Measurements from ENCODE around the gene TMPRSS9. TPM values are rescaled to one million over a fixed set of nuclear protein-coding genes. Genes with fewer than 3 reads are reported as not detected.

Gene TMPRSS9
- total RNA-seq, 2 experiments from 2014 or later = not detected

GRCh38 chr19:2338055-2338615, 21.9 kb upstream of the TMPRSS9 start:
- no peak overlapping the region for H3K4me3 Mint-ChIP-seq
- H3K27me3 Mint-ChIP-seq (ENCODE audit: low read depth) = no peaks in the 10 kb centered on the region
- H3K36me3 Mint-ChIP-seq (ENCODE audit: low read depth) = peaks cover 14% of the 10 kb centered on the region
- ATAC-seq (no peak), DNase-seq (no peak)
- POLR2A ChIA-PET = no interaction called here
- CTCF ChIA-PET = no interaction called here
- no peaks in the 10 kb centered on the region for H3K9me3 Mint-ChIP-seq (ENCODE audit: insufficient read depth)
- H3K4me1 Mint-ChIP-seq (ENCODE audit: low read depth) = peaks cover 9% of the 10 kb centered on the region
- no peak overlapping the region for H3K27ac Mint-ChIP-seq

GRCh38 chr19:2338751-2339643, 21.1 kb upstream of the TMPRSS9 start:
- DNase-seq (no peak), ATAC-seq (no peak)
- Mint-ChIP-seq H3K4me3 (no peak overlapping the region), H3K27ac (no peak overlapping the region), H3K36me3 (ENCODE audit: low read depth) (peaks cover 14% of the 10 kb centered on the region), H3K27me3 (ENCODE audit: low read depth) (no peaks in the 10 kb centered on the region), H3K4me1 (ENCODE audit: low read depth) (peaks cover 2% of the 10 kb centered on the region), H3K9me3 (ENCODE audit: insufficient read depth) (no peaks in the 10 kb centered on the region)
- POLR2A ChIA-PET = no interaction called here
- CTCF ChIA-PET = no interaction called here

GRCh38 chr19:2339644-2340310, 20.3 kb upstream of the TMPRSS9 start:
- Mint-ChIP-seq H3K4me3 (no peak overlapping the region), H3K4me1 (ENCODE audit: low read depth) (peaks cover 2% of the 10 kb centered on the region), H3K36me3 (ENCODE audit: low read depth) (peaks cover 10% of the 10 kb centered on the region), H3K9me3 (ENCODE audit: insufficient read depth) (no peaks in the 10 kb centered on the region), H3K27ac (no peak overlapping the region), H3K27me3 (ENCODE audit: low read depth) (no peaks in the 10 kb centered on the region)
- ChIA-PET POLR2A (no interaction called here), CTCF (no interaction called here)
- ATAC-seq = no peak
- DNase-seq = no peak

- H3K27me3 Mint-ChIP-seq (ENCODE audit: low read depth) = no peaks in the 10 kb centered on the region
- CTCF ChIA-PET = no interaction called here
- ATAC-seq (no peak), DNase-seq (no peak)
- H3K27ac Mint-ChIP-seq = no peak overlapping the region
- peaks cover 9% of the 10 kb centered on the region for H3K36me3 Mint-ChIP-seq (ENCODE audit: low read depth)
- POLR2A ChIA-PET = no interaction called here
- no peak overlapping the region for H3K4me3 Mint-ChIP-seq
- no peaks in the 10 kb centered on the region for H3K9me3 Mint-ChIP-seq (ENCODE audit: insufficient read depth)
- peaks cover 2% of the 10 kb centered on the region for H3K4me1 Mint-ChIP-seq (ENCODE audit: low read depth)
Measured at GRCh38 chr19:2340496-2341243, 19.4 kb upstream of the TMPRSS9 start.

GRCh38 chr19:2341244-2341751, 18.8 kb upstream of the TMPRSS9 start:
- CTCF ChIA-PET = no interaction called here
- POLR2A ChIA-PET = no interaction called here
- Mint-ChIP-seq H3K4me1 (ENCODE audit: low read depth) (no peaks in the 10 kb centered on the region), H3K27ac (no peak overlapping the region), H3K9me3 (ENCODE audit: insufficient read depth) (no peaks in the 10 kb centered on the region), H3K27me3 (ENCODE audit: low read depth) (no peaks in the 10 kb centered on the region), H3K36me3 (ENCODE audit: low read depth) (peaks cover 3% of the 10 kb centered on the region), H3K4me3 (no peak overlapping the region)
- DNase-seq (no peak), ATAC-seq (no peak)

GRCh38 chr19:2341982-2342381, 18.1 kb upstream of the TMPRSS9 start:
- no peaks in the 10 kb centered on the region for H3K27me3 Mint-ChIP-seq (ENCODE audit: low read depth)
- H3K9me3 Mint-ChIP-seq (ENCODE audit: insufficient read depth) = no peaks in the 10 kb centered on the region
- ChIA-PET CTCF (no interaction called here), POLR2A (no interaction called here)
- no peaks in the 10 kb centered on the region for H3K36me3 Mint-ChIP-seq (ENCODE audit: low read depth)
- ATAC-seq = no peak
- H3K27ac Mint-ChIP-seq = no peak overlapping the region
- DNase-seq = no peak
- no peak overlapping the region for H3K4me3 Mint-ChIP-seq
- H3K4me1 Mint-ChIP-seq (ENCODE audit: low read depth) = no peaks in the 10 kb centered on the region

- CTCF ChIA-PET = no interaction called here
- H3K36me3 Mint-ChIP-seq (ENCODE audit: low read depth) = no peaks in the 10 kb centered on the region
- no peak overlapping the region for H3K27ac Mint-ChIP-seq
- POLR2A ChIA-PET = no interaction called here
- no peak for ATAC-seq
- no peaks in the 10 kb centered on the region for H3K4me1 Mint-ChIP-seq (ENCODE audit: low read depth)
- DNase-seq = no peak
- no peaks in the 10 kb centered on the region for H3K9me3 Mint-ChIP-seq (ENCODE audit: insufficient read depth)
- no peaks in the 10 kb centered on the region for H3K27me3 Mint-ChIP-seq (ENCODE audit: low read depth)
- no peak overlapping the region for H3K4me3 Mint-ChIP-seq
Measured at GRCh38 chr19:2342656-2343288, 17.3 kb upstream of the TMPRSS9 start.

GRCh38 chr19:2343289-2343982, 16.6 kb upstream of the TMPRSS9 start:
- DNase-seq (no peak), ATAC-seq (no peak)
- Mint-ChIP-seq H3K27ac (no peak overlapping the region), H3K27me3 (ENCODE audit: low read depth) (no peaks in the 10 kb centered on the region), H3K36me3 (ENCODE audit: low read depth) (no peaks in the 10 kb centered on the region), H3K9me3 (ENCODE audit: insufficient read depth) (no peaks in the 10 kb centered on the region), H3K4me3 (no peak overlapping the region), H3K4me1 (ENCODE audit: low read depth) (no peaks in the 10 kb centered on the region)
- CTCF ChIA-PET = no interaction called here
- POLR2A ChIA-PET = no interaction called here

- POLR2A ChIA-PET = no interaction called here
- H3K9me3 Mint-ChIP-seq (ENCODE audit: insufficient read depth) = no peaks in the 10 kb centered on the region
- ATAC-seq = no peak
- no peaks in the 10 kb centered on the region for H3K36me3 Mint-ChIP-seq (ENCODE audit: low read depth)
- CTCF ChIA-PET = no interaction called here
- H3K4me3 Mint-ChIP-seq = no peak overlapping the region
- no peak overlapping the region for H3K27ac Mint-ChIP-seq
- no peaks in the 10 kb centered on the region for H3K27me3 Mint-ChIP-seq (ENCODE audit: low read depth)
- no peak for DNase-seq
- H3K4me1 Mint-ChIP-seq (ENCODE audit: low read depth) = no peaks in the 10 kb centered on the region
Measured at GRCh38 chr19:2344381-2344870, 15.6 kb upstream of the TMPRSS9 start.

- DNase-seq (no peak), ATAC-seq (no peak)
- POLR2A ChIA-PET = no interaction called here
- no peaks in the 10 kb centered on the region for H3K9me3 Mint-ChIP-seq (ENCODE audit: insufficient read depth)
- H3K27me3 Mint-ChIP-seq (ENCODE audit: low read depth) = no peaks in the 10 kb centered on the region
- no peaks in the 10 kb centered on the region for H3K4me1 Mint-ChIP-seq (ENCODE audit: low read depth)
- H3K4me3 Mint-ChIP-seq = no peak overlapping the region
- H3K36me3 Mint-ChIP-seq (ENCODE audit: low read depth) = no peaks in the 10 kb centered on the region
- H3K27ac Mint-ChIP-seq = no peak overlapping the region
- CTCF ChIA-PET = no interaction called here
Measured at GRCh38 chr19:2345076-2345475, 15.0 kb upstream of the TMPRSS9 start.
